ENCODE data around the gene PROZ.

PROZ gene

DNA sequence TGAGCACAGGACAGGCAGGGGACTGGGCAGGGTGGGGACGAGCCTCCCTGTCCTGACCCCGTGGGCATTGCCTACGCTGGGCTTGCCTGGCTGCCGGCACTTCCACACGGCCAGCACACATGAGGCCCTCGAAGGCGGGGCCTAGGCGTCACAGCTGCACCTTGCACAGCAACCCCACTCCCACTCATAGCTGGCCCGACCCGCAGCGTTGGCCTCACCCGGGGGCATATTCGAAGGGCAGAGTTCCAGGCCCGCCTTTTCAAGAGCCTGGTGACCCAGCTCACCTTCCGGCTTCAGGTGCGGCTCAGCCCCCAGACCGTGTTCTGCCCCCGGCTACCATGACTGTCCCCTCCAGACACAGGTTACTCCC is 16.9 kb upstream of the PROZ start:
- no peak for DNase-seq (ENCODE audit: low spot score)

- DNase-seq (ENCODE audit: low spot score), result no peak
Observed at GRCh38 chr13:113142876-113143275, 15.6 kb upstream of the PROZ start.

- no peak for DNase-seq (ENCODE audit: low spot score)
Observed at GRCh38 chr13:113143466-113144254, 14.8 kb upstream of the PROZ start.

DNA sequence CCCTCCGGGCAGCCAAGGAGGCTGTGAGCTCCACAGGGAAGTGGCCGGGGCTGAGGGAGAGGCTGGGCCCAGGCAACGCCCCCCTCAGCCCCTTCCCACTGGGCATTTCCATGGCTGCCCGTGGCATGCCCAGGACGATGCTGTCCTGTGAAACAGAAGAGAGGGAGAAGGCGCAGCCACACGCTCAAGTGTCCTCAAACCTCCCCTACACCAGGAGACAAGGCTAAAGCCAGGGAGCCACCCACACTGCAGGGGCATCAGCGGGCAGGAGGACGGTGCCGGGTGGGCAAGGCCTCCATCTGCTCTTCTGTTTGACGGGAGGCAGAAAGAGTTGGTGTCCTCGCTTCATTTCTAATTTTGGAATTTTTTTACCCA is 14.2 kb upstream of the PROZ start:
- no peak for DNase-seq (ENCODE audit: low spot score)

DNA sequence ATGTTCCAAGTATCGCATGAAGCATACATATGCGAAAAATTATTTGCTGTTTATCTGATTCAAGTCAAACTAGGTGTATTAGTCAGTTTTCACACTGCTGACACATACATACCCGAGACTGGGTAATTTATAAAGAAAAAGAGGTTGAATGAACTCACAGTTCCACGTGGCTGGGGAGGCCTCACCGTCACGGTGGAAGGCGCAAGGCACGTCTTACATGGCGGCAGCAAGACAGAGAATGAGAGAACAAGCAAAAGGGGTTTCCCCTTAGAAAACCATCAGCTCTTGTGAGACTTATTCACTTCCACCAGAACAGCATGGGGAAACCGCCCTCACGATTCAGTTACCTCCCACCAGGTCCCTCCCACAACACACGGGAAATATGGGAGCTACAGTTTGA is 13.0 kb upstream of the PROZ start:
- no peak for DNase-seq (ENCODE audit: low spot score)

GRCh38 chr13:113145911-113146598 is 12.4 kb upstream of the PROZ start:
- no peak for DNase-seq (ENCODE audit: low spot score)

DNA sequence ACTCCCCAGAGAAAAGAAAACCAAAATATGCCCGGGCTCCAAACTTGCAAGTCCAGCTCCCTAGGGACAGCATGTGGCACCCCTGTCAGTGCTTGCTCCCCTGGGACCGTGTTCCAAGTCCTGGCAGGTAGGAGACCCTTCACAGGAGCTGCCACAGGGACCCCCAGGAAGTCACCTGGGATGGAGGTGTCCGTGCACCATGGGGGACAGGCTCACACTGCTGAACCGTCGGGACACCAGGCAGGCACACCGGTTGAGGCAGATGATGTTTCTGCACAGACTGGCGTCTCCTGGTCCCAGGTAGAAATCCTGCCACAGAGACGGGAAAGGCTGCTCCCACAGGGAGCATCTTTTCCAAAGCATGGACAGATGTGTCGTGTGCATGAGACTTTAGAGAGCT is 11.7 kb upstream of the PROZ start:
- no peak for DNase-seq (ENCODE audit: low spot score)

DNA sequence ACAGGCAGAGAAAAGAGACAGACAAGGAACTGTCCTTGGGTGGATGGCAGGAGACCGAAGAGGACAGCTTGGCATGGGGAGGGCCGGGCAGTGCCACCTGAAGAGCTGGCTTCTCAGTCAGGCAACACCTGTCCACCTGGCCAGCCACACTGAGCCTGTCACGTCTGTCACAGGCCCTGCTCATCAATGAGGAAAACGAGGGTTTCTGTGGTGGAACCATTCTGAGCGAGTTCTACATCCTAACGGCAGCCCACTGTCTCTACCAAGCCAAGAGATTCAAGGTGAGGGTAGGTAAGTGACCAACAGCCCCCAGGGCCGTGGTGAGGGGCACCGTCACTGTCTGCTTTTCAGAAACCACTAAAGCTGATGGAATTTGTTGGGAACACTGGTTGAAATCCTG is 11.2 kb upstream of the PROZ start:
- DNase-seq (ENCODE audit: low spot score), result peak; percentile 40

DNA sequence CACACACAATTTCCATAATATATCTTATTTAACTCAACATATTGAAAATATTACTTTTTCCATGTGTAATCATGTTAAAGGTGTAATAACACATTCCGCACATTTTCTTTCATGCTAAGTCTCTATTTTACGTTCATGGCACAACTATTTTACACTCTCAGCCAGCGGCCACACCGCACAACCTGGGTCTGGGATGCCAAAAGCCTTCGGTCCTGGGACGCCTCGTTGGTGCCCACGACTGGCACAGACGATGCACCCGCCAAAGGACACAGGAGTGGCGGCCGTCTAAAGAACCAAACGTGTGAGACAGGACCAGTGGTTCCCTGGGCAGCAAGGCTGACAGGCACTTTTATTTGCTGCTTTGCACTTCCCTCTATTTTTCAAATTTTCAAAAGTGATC is 10.0 kb upstream of the PROZ start:
- DNase-seq (ENCODE audit: low spot score), result no peak

DNA sequence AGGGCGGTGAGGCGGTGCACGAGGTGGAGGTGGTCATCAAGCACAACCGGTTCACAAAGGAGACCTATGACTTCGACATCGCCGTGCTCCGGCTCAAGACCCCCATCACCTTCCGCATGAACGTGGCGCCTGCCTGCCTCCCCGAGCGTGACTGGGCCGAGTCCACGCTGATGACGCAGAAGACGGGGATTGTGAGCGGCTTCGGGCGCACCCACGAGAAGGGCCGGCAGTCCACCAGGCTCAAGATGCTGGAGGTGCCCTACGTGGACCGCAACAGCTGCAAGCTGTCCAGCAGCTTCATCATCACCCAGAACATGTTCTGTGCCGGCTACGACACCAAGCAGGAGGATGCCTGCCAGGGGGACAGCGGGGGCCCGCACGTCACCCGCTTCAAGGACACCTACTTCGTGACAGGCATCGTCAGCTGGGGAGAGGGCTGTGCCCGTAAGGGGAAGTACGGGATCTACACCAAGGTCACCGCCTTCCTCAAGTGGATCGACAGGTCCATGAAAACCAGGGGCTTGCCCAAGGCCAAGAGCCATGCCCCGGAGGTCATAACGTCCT is 9.4 kb upstream of the PROZ start:
- DNase-seq (ENCODE audit: low spot score), result no peak

DNA sequence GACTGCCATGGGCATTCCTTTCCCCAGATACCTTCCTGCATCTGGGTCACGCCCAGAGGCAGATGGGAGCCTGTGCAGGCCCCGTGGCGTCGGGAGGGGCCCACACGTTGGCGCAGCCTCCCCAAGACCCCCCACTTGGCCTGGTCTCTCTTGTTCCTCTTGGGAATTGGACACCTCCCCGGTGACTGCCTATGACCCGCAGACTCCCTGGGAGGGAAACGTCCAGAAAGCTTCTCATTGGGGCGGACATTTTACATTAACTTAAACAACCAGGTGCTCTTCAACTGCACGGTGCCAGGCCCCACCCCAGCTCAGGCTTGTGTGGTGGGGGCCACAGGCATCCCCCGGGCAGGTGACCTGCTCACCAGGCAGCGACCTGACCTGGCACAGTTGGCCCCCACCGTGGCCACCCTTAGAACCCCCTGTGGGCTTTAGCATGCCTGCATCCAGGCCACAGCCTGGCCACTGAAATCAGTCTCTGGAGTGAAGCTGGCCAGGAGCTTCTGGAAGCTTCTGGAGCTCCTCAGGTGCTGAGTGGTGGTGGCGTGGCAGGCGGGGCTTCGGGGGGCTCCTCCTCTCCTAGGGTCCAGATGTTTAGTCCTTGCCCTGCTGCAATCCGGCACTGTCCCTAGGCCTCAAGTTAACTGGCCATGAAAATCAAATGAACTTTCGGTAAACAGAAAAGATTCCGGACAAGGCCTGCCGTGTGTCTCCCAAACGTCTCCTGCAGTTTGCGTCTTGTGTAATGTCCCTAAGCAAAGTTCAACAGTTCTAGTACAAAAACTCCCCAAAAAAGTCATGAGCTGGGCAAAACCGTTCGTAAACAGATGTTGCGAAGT is 8.5 kb upstream of the PROZ start:
- DNase-seq (ENCODE audit: low spot score), result no peak

GRCh38 chr13:113150550-113151365 is 7.7 kb upstream of the PROZ start:
- DNase-seq (ENCODE audit: low spot score), result no peak

DNA sequence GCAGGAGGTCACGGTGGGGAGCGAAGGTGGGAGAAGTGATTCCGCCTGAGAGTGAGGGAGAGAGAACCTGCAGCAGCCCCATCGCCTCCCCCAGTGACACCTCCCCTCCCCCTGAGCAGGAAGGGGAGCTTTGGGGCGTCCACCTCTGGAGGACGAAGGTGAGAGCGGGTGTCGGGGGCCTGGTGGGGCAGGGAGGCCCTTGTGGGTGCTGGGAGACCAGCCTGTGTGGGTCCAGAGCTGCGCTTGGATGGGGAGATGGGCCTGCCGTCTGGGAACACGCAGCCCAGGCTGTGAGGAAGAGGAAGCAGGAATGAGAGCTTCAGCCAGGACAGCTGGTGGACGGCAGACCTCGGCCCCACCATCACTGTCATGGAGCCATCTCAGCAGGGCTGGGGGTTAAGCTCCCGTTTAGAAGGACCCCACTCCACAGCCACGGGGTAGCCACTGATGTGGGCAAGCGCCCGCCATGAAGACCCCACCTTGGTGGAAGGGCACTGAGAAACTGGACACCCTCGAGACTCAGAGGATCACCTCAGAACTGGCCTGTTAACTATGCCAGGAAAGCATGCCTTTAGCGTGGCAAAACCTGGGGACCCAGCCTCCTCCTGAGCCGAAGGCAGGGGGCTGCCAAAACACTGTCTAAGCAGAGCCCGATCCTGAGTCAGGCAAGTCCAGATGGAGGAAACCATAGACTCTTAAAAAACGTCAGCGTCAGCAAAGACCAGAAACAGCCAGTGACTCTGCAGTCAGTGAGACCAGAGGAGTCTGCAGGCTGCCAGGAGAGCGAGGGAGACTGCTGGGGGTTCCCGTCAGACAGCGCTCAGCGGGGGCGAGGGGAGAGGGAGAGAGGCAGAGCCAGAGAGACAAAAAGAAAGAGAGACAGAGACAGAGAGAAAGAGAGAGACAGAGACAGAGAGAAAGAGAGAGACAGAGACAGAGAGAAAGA is 6.4 kb upstream of the PROZ start:
- DNase-seq (ENCODE audit: low spot score), result no peak

DNA sequence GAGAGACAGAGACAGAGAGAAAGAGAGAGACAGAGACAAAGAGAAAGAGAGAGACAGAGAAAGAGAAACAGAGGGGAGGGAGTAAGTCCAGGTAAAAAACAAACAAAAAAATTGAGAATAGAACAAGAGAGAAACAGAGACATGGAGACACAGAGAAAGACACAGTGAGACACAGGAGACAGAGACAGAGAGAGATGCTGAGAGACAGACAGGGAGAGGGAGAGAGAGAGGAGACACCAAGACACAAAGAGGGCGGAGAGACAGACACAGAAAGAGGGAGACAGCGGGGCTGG is 5.8 kb upstream of the PROZ start:
- DNase-seq (ENCODE audit: low spot score), result no peak

- DNase-seq (ENCODE audit: low spot score), result no peak
Observed at GRCh38 chr13:113152984-113153809, 5.3 kb upstream of the PROZ start.

GRCh38 chr13:113153810-113154748 is 4.4 kb upstream of the PROZ start:
- DNase-seq (ENCODE audit: low spot score), result peak; percentile 76

- DNase-seq (ENCODE audit: low spot score), result no peak
Observed at GRCh38 chr13:113155201-113155600, 3.2 kb upstream of the PROZ start.

GRCh38 chr13:113155982-113156655 is 2.3 kb upstream of the PROZ start:
- no peak for DNase-seq (ENCODE audit: low spot score)

Data from cerebellar cortex (tissue), 1 donor.